ENCODE measurements around the gene KYAT1.
"Not testable (repeated sequence)": the region's sequence is repeated elsewhere in the genome, so short reads cannot be mapped to it uniquely, and the experiment has no call there.

The KYAT1 gene

DNA sequence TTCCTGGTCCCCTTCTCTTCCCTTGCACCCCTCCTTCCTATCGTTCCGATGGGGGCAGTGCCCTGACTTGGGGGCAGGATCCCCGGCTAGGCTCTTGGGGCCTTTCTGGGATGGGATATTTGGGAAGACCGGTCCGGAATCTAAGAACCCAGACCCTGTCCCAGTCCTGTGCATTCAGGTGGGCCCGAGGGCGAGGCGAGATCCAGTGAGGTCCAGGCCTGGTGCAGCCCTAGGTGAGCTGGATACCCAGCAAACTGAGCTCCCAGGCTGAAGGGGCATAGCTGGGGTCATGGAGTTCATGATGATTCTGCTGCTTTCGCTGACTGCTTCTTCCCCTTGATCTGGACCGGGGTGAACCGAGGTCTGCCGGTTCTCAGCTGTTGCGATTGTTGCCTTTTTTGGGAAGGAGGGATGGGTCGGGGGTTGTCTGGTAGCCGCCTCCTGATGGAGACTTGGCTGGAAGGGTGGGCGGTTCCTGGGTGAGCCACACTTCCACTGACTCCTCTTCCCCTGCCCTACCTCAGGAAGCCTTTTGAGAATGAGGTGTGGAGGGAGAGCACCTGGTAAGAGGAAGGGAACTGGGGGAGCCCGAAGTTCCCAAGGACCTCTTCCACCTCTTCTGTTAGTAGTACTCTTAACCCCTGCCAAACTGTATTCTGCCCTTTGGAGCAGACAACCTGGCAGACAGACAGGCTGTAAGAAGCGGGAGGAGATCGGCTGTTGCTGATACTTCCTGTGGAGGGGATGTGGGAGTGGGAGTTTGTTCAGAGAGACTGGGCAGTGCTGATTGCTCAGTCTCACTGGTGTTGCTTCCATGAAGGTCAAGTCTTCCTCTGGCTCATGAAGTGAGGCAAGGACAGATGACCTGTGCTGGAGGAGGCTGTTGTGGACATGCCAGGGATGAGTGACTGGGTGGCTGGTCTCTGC lies 1.2 kb upstream of the KYAT1 start:
- DNase-seq: no peak

DNA sequence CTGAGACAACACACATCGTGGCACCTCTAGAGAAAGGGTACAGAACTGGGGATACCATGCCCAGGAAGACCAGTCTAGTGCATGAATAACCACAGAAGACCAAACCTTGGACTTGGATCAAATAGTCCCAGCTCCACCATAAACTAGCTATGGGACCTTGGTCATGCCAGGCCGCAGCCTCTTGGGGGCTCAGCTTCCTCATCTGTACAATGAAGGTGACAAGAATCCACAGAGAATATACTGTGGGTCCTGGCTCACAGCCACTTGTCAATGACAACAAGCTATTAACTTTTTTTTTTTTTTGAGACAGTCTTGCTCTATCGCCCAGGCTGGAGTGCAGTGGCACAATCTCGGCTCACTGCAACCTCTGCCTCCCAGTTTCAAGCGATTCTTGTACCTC lies 3.9 kb downstream of the KYAT1 start:
- DNase-seq: no peak

DNA sequence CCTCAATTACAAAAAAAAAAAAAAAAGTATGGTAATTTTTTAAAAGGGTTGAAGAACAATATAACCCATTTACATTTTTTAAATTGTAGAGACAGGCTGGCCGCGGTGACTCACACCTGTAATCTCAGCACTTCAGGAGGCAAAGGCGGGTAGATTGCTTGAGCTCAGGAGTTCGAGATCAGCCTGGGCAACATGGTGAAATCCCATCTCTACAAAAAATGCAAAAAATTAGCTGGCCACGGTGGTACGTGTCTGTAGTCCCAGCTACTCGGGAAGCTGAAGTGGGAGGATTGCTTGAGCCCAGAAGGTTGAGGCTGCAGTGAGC lies 10.8 kb downstream of the KYAT1 start:
- not testable (repeated sequence) for DNase-seq

DNA sequence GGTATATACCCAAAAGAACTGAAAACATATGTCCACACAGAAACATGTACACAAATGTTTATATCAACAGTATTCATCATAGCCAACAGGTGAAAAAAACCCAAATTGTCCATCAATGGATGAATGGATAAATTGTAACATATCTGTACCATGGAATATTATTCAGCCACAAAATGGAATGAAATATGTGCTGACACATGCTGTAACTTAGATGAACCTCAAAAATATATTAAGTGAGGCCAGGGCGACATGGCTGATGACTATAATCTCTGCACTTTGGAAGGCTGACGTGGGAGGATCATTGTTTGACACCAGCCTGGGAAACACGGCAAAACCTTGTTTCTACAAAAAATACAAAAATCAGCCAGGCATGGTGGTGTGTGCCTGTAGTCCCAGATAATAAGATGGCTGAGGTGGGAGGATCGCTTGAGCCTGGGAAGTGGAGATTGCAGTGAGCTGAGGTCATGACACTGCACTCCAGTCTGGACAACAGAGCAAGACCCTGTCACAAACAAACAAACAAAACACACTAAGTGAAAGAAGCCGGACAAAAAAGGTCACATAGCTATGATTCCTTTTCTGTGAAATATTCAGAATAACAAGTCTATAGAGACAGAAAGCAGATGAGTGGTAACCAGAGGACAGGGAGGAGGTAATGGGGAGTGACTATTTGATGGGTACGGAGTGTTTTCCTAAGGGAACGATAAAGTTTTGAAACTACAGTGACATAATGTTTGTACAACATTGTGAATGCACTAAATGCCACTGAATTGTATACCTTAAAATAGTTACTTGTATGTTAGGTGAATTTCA lies 11.4 kb downstream of the KYAT1 start:
- no peak for DNase-seq

DNA sequence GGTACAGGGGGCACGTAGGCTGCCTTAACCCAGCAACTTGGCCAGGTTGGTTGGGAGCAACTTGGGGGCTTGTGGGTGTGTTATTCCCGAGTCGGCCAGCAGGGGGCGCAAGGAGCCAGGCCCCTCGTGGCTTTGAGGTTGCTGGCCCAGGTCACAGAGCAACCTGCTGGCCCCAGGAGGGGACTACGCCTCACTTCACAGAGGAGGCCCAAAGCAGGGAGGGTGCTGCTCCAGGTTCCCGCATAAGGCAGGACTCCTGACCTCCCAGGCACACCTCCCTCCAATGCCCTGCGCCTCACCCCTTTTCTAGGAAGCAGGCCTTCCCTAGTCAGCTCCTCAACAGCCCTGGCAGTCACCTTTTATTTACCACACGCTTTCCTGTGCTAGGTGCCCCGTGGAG lies 18.1 kb downstream of the KYAT1 start:
- no peak for DNase-seq

DNA sequence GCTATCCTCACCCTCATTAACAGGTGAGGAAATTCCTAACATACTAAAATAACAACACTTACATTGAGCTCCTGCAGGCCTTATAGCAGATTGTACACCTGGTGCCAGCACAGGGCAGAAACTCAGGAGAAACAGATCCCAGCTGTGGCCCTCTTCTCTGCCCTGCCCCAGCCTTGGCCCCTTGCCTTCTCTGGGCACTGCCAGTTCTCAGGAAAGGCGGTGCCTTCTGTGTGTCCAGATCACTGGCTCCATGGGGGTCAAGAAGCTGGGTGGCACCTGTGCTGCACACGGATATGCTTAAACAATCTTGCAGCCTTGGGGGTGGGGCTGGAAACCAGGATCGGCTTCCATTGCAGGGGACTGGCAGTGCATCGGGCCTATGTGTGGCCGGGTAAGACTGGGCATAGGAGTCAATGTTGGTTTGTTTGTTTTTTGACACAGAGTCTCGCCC lies 19.3 kb downstream of the KYAT1 start:
- no peak for DNase-seq

DNA sequence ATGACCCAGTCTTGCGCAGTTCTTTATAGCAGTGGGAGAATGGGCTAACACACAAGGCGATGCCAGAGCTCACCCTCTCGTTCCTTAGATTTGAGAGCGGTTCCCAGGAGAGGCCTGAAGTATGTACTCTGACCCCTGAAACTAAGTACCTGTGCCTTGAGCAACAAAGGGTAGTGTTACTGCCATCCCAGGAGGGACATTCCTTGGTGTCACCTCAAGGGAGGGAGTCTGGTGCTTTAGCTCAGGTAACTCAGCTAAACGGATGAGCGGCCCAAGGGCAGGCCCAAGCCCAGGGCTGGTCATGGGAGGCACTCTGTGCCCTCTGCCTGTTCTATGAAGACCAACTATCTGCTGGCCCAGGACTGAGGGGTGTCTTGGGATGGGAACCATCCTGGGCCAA lies 20.2 kb downstream of the KYAT1 start:
- DNase-seq: no peak

DNA sequence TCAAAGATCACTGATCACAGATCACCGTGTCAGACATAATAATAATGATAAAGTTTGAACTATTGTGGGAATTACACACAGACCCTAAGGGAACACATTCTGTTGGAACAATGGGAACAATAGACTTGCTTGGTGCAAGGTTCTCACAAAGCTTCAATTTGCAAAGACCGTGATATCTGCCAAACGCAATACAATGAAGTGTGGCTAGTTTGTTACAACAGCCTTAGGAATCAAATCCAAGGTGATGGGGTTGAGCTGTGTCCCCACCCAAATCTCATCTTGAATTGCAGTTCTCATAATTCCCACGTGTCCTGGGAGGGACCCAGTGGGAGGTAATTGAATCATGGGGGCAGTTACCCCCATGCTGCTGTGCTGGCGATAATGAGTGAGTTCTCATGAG lies 20.8 kb downstream of the KYAT1 start:
- DNase-seq: no peak

DNA sequence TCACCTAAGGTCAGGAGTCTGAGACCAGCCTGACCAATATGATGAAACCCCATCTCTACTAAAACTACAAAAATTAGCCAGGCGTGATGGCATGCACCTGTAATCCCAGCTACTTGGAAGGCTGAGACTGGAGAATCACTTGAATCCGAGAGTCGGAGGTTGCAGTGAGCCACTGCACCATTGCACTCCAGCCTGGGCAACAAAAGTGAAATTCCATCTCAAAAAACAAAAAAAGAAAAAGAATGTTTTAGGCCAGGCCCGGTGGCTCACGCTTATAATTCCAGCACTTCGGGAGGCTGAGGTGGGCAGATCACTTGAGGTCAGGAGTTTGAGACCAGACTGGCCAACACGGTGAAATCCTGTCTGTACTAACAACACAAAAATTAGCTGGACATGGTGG lies 23.3 kb downstream of the KYAT1 start:
- not testable (repeated sequence) for DNase-seq

DNA sequence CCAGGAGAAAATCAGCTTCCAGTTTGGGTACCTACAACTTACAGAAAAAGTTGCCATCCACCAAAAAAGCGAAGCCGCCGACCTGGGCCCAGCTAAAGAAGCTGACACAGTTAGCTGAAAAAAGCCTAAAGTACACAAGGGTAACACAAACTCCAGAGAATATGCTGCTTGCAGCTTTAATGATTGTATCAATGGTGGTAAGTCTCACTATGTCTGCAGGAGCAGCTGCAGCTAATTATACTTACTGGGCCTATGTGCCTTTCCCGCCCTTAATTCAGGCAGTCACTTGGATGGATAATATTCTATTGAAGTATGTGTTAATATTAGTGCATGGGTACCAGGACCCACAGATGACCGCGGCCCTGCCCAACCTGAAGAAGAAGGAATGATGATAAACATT lies 27.3 kb downstream of the KYAT1 start:
- not testable (repeated sequence) for DNase-seq

DNA sequence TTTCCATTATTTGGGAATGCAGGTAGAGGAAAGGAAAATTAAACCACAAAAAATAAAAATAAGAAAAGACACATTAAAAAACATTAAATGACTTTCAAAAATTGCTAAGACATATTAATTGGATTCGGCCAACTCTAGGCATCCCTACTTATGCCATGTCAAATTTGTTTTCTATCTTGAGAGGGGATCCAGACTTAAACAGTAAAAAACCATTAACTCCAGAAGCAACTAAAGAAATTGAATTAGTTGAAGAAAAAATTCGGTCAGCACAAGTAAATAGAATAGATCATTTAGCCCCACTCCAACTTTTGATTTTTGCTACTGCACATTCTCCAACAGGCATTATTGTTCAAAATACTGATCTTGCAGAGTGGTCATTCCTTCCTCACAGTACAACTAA lies 29.1 kb downstream of the KYAT1 start:
- not testable (repeated sequence) for DNase-seq

DNA sequence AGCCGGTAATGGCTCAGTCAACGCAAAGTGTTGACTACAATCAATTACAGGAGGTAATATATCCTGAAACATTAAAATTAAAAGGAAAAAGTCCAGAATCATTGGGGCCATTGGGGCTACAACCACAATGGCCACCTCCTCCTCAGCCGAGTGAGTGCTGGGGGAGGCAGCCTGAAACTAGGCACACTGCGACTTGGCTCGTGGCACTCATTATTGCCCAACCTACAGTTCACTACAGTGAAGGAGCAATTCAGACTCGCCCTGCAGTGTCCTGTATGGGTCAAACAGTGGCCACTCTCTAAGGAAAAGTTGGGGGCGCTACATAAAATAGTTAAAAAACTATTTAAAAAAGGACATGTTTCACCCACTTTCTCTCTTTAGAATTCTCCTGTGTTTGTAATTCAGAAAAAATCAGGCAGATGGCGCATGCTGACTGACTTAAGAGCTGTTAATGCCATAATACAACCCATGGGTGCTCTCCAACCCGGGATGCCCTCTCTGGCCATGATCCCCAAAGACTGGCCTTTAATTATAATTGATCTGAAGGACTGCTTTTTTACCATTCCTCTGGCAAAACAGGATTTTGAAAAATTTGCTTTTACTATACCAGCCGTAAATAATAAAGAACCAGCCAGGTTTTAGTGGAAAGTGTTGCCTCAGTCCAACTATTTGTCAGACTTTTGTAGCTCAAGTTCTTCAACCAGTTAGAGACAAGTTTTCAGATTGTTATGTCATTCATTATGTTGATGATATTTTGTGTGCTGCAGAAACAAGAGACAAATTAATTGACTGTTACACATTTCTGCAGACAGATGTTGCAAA lies 29.8 kb downstream of the KYAT1 start:
- DNase-seq: not testable (repeated sequence)

DNA sequence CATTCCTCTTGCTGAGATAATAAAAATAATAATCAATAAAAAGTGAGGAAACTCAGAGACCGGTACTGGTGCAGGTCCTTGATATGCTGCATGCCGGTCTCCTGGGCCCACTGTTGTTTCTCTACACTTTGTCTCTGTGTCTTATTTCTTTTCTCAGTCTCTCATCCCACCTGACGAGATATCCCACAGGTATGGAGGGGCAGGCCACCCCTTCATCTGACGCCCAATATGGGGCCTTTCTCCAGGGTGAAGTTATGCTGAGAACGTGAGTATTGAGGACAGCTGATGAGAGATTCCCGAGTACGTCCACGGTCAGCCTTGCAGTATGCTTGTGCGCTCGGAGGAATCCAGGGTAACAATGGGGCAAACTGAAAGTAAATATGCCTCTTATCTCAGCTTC lies 30.7 kb downstream of the KYAT1 start:
- not testable (repeated sequence) for DNase-seq

DNA sequence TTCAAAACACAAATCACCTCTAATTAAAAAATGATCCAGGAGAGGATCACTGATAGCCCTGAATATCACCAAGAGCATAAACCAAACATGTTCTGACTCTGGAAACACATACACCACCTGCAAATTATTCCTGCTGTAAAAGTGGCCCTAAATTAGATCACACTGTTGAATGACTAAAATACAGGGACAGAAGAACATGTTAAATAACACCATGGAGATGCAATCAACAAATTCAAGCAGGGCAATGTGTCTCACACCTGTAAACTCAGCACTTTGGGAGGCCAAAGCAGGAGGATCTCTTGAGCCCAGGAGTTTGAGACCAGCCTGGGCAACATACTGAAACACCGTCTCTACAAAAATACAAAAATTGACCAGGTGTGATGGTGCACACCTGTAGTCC lies 33.9 kb downstream of the KYAT1 start:
- no peak for DNase-seq

DNA sequence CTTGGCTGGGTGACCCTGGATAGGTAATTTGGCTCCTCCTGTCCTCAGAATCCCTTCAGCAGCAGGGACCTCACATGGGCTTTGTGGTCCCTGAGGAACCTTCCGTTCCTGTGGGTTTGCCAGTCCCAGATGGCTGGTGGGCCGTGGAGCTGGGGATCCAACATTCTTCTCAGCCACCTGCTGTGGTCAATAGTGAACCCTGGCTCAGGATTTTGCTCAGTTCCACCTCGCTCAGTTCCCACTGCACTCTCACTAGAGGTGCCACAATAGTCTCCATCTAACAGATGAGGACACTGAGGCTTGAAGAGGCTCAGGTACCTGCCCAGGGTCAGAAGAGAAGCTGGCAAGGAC lies 35.1 kb downstream of the KYAT1 start:
- DNase-seq: no peak

DNA sequence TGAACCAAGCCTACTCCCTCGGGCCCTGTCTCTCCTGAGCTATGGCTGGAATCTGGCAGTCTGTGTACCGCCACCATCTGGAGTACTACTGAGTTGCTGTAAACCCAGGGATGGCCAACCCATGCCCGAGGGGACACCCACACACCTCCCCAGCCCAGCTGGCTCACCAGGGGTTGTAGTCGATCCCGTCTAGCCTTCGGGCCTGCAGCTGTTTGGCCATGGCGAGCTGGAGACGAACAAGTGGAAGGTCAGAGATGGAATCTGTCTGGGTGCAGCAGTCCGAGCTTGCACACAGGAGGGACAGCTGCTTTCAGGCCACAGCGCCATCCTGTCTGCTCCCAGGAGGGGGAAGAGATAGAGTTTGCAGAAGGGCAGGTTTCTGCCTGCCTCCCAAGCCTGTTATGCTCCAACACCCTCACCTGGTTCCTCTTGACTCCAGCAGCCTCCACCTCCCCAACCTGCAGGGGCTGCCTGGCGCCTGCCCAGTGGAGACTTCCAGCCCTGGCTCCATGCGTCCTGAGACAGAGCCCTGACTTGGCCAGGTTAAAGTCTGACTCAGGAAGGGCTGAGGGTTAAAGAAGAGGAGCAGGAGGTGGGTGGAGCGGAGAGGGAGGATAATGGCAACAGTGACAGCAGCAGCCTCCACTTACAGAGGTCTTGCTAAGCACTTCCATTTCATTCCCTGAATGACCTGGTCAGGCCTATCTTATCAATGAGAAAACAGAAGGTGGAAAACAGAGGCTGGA lies 36.4 kb downstream of the KYAT1 start:
- no peak for DNase-seq

DNA sequence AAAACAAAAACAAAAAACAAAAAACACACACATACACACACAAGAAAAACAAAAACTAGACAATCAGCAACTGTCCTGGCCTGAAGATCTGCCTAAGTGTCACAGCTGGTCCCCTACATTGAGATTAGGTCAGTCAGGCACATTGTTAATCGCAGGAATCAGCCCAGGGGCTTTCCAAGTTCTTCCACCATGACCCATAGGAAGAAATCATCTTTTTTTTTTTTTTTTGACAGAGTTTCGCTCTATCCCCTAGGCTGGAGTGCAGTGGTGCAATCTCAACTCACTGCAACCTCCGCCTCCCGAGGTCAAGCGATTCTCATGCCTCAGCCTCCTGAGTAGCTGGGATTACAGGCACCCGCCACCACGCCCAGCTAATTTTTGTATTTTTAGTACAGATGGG lies 38.6 kb downstream of the KYAT1 start:
- not testable (repeated sequence) for DNase-seq

DNA sequence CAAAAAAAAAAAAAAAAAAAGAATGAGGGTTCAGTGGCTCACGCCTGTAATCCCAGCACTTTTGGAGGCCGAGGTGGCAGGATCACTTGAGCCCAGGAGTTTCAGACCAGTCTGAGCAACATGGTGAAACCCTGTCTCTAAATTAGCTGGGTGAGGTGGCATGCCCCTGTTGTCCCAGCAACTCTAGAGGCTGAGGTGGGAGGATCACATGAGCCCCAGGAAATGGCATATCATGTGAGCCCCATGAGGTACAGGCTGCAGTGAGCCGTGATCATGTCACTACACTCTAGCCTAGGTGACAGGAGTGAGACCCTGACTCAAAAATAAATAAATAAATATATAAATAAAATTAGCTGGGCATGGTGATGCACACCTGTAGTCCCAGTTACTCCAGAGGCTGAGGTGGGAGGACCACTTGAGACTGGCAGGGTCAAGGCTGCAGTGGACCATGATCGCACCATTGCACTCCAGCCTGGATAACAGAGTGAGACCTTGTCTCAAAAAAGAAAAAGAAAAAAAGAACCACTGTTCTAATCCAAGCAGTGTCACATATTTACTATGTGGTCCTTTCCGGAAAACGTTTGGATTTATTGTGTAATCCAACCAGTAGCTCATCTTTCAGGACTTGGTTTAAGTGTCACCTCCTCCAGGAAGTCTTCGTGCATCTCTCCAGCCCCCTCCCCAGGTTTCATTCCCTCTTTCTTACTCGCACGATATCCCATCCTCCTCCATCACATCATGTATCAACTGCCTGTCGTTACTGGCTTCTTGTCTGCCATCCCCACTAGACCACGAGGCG lies 39.9 kb downstream of the KYAT1 start:
- no peak for DNase-seq

DNA sequence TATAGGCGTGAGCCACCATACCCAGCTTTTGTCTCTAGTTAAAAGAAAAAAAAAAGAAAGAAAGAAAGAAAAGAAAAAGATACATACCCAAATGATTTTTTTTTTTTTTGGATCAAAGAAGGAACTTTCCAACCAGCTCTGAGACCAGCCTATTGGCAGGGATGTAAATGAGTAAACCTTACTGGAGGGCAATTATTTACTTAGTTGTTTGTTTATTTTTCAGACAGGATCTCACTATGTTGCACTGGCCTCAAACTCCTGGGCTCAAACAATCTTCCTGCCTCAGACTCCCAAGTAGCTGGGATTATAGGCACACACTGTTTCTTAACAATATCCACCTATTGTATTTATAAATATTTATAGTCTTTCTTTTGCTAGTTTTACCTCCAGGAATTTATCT lies 41.2 kb downstream of the KYAT1 start:
- no peak for DNase-seq

DNA sequence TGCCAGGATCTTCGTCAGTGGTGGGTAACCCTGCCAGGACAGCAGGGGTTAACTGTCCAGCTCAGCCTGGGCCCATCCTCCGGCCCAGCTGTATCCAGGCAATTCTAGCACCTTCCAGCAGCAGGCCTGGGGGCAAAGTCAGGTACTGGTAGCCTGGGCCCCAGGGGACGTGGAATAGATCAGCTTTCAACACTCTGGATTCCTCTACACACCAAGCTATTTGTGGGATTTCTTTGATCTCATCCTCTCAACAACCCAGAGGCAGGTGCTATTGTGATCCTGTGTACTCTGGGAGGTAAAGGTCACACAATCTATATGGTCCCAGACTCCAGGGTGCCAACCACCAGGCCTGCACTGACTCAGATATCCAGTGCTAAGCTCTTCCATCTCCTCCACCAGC lies 43.4 kb downstream of the KYAT1 start:
- no peak for DNase-seq

DNA sequence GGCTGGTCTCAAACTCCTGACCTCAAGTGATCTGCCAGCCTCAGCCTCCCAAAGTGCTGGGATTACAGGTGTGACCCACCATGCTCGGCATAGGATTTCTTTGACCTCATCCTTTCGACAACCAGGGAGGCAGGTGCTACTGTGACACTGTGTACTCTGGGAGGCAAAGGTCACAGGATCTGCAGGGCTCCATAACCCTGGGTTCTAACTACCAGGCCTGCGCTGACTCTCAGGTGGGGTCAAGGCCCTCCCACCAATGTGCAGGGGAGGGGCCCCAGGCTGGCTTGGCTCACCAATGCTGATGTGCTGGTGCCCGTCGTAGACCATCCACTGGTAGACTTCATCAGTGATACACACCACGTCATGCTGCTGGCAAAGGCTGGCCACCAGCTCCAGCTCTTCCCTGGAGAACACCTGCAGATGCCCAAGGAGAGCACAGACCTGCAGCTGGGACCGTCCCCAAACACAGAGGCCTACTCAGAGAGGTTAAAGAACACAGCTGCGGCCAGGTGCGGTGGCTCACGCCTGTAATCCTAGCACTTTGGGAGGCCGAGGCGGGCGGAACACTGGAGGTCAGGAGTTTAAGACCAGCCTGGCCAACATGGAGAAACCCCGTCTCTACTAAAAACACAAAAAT lies 45.1 kb downstream of the KYAT1 start:
- DNase-seq: no peak
